Coronary artery (tissue), 2 donors: ENCODE data around the gene TBC1D17.

ENCODE experiments used
- DNase-seq: peaks from one replicate; pipeline ENCODE4 v3.0.0-alpha.2; 2017; ENCODE audit warnings: low spot score
- H3K27ac ChIP-seq, 2 donors: fragments of 200-600 bp; sonication (generic); one replicate each; pipeline ENCODE4 v1.5.1; 2016 to 2019
- H3K4me3 ChIP-seq: fragments of 200-600 bp; sonication (generic); 2 replicates; pipeline ENCODE4 v1.5.1; 2016; ENCODE audit warnings: mild to moderate bottlenecking, moderate library complexity
- CTCF ChIP-seq: fragments of 200-600 bp; sonication (generic); IDR thresholded peaks from one replicate; pipeline ENCODE4 v1.5.1; 2019; ENCODE audit warnings: antibody characterized with exemption

TBC1D17 gene

DNA sequence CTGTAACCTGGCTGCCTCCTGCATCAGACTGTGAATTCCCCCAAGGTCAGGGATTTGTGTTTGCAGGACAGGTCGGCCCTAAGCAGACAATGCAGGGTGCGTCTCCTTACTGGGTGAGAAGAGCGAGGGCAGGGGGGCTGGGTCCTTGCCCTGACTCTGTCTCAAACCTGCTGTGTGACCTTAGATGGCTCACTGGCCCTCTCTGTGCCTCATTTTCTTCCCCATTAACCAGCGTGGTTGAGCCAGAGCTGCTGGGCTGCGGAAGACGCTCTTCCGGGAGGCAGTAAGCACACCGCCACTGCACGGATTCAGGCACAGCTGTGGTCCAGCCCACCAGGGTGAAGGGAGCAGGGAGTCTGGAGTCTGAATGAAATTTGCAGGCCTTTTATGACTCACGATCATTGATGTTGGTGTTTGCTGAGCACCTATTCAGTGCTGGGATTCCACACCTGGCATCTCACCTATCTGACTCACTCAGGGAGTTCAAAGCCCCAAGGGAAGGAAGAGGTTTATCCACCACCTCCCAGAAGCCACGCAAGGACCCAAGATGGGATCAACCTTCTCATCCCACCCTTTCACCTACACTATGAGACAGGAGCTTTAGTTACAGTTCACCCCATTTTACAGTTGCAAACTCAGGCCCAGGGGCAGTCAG, 2.9 kb upstream of the TBC1D17 start:
- DNase-seq: no peak
- no peak overlapping the region for H3K27ac ChIP-seq
- no peak overlapping the region for H3K4me3 ChIP-seq
- TF ChIP-seq CTCF: no peak

DNA sequence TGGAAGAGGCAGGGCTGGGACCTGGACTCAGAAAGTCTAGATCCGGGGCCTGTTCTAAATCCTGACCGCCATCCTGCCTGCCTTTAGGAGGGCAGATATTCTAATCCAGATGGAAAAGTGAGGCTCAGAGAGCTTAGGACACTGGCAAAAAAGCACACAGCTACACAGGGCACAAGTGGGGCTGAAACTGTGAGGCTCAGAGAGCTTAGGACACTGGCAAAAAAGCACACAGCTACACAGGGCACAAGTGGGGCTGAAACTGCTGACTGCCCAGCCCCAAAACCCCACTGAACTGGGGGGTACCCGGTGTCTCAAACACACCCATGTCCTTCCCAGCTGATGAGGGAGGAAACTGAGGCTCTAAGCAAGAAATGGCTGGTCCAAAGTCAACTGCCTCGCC, 2.3 kb upstream of the TBC1D17 start:
- no peak for TF ChIP-seq CTCF
- Histone ChIP-seq H3K27ac (peak overlapping the region; percentile 99 to 100), H3K4me3 (peak overlapping the region; percentile 94)
- no peak for DNase-seq

- H3K27ac ChIP-seq: peak overlapping the region; percentile 99 to 100
- peak overlapping the region; percentile 94 for H3K4me3 ChIP-seq
- DNase-seq: no peak
- TF ChIP-seq CTCF: no peak
Observed at GRCh38 chr19:49875857-49876421, 1.6 kb upstream of the TBC1D17 start.

DNA sequence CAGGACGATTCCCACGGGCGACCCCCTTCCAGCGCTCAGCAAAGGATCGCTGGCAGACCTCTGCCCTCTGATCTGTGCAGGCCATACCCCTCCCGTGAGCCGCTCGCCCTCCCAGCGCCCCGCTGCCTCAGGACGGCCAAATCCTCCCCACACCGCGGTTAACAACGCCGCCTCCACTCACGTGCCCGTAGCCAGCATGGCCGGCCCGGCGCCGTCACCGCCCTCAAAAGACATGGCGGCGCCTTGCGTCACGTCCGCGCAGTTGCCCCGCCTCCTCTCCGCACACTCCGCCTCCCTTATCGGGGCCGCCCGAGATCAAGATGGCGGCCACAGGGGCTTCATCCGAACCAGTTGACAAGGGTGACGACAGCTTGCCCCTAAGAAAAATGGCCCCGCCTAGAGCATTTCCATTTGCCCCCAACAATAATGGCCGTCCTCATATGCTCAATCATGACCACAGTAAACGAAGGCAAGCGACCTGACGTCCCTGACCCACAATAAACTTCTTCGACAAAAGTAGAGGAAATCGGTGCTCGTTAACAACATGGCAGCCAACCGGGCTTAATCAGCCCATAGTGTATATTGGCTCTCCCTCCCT, 981 bp upstream of the TBC1D17 start:
- no peak for TF ChIP-seq CTCF
- Histone ChIP-seq H3K27ac (peak overlapping the region; percentile 99 to 100), H3K4me3 (peak overlapping the region; percentile 94)
- peak; percentile 99 for DNase-seq

DNA sequence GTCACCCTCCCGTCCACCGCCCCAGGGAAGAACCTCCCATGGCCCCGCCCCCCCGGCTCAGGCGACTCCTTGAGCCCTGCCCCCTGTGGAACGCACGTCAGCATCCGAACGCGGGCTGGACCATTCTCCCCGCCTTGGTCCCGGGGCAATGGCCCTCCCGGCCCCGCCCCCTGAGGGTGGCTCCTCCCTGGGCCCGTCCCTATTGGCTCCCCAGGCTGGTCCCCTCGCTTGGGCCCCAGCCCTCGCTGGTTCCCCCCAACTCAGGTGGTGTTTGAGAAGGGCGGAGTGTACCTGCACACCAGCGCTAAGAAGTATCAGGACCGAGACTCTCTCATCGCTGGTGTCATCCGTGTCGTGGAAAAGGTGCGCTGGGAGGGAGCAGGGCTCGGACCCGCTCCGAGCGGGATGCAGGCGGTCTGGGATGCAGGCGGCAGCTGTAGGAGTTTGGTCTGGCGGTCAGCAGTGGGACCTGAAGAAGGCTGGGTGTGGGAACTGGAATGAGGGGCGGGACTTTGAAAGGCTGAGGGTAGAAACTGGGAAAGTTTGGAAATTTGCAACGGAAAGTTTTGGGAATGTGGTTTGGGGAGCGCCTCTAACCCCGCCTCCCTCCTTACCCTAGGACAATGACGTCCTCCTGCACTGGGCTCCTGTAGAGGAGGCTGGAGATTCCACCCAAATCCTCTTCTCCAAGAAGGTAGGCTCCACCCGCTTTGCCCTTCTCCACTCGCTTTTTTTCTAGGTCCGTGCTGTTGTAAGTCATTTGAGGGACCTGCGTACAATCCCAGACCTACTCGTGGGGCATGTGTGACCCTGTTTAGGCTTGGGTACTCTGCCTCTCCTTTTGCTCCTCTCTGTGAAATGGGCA, 609 bp downstream of the TBC1D17 start:
- DNase-seq: peak; percentile 99
- Histone ChIP-seq H3K4me3 (peak overlapping the region; percentile 94), H3K27ac (peak overlapping the region; percentile 99 to 100)
- TF ChIP-seq CTCF: no peak

DNA sequence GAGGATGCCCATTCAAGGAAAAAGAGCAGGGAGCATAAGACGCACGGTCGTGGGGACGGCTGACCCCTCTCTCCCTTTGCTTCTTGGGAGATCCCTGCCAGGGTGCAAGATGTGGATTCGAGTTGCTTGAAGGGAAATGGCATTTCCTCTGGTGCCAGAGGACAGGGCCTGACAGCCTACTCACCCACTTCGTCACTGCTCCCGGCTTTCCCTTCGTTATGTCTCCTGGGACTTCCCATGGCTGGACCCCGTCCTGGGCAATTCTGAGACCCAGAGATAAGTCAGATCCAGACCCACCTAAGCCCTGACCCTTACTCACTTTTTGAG, 1.2 kb downstream of the TBC1D17 start:
- no peak for TF ChIP-seq CTCF
- DNase-seq: no peak
- Histone ChIP-seq H3K4me3 (peak overlapping the region; percentile 94), H3K27ac (peak overlapping the region; percentile 99 to 100)
